Measurements from ENCODE around the gene SKAP1. TPM values are rescaled to one million over a fixed set of nuclear protein-coding genes. Genes with fewer than 3 reads are reported as not detected.
A peak's percentile ranks its signal among the peaks of the same experiment; 100 is the strongest.

SKAP1 gene
- total and polyA plus RNA-seq, 4 donors = 1.4 to 4.9 (median 2.5) TPM

GRCh38 chr17:48465884-48466283 lies 35.9 kb upstream of the SKAP1 start:
- Histone ChIP-seq H3K4me3 (no peak overlapping the region), H3K36me3 (ENCODE audit: control insufficient read depth in 4 of 4, insufficient read depth in 4 of 4, low read length in 4 of 4) (no peaks in the 10 kb centered on the region), H3K4me1 (ENCODE audit: control insufficient read depth in 5 of 5, insufficient read depth in 5 of 5, low read length in 5 of 5) (peaks cover 0 to 13% (median 0%) of the 10 kb centered on the region in 5 donors), H3K9ac (ENCODE audit: insufficient read depth in 1 of 2, low read length in 2 of 2) (no peak overlapping the region), H3K9me3 (ENCODE audit: control insufficient read depth in 4 of 4, insufficient read depth in 3 of 4, low read length in 3 of 4) (no peaks in the 10 kb centered on the region), H3K27ac (ENCODE audit: low read depth in 1 of 2, low read length in 1 of 2) (no peak overlapping the region), H3K27me3 (ENCODE audit: control insufficient read depth in 3 of 3, insufficient read depth in 3 of 3, low read length in 2 of 3) (peaks cover 0 to 7% (median 0%) of the 10 kb centered on the region in 3 donors)
- TF ChIP-seq CTCF (IDR thresholded peaks at IDR 0.05; ENCODE audit: control extremely low read depth, extremely low read depth) = no peak
- DNase-seq (no peak), ATAC-seq (ENCODE audit: insufficient read depth, low FRiP score) (no peak)
- 92 to 96% methylated on average over 2 of the region's 2 CpGs for WGBS, 2 donors

GRCh38 chr17:48463526-48463925 lies 33.5 kb upstream of the SKAP1 start:
- Histone ChIP-seq H3K27me3 (ENCODE audit: control insufficient read depth in 3 of 3, insufficient read depth in 3 of 3, low read length in 2 of 3) (peaks cover 0 to 11% (median 3%) of the 10 kb centered on the region in 3 donors), H3K9me3 (ENCODE audit: control insufficient read depth in 4 of 4, insufficient read depth in 3 of 4, low read length in 3 of 4) (no peaks in the 10 kb centered on the region), H3K27ac (ENCODE audit: low read depth in 1 of 2, low read length in 1 of 2) (no peak overlapping the region), H3K4me3 (no peak overlapping the region), H3K36me3 (ENCODE audit: control insufficient read depth in 4 of 4, insufficient read depth in 4 of 4, low read length in 4 of 4) (no peaks in the 10 kb centered on the region), H3K4me1 (ENCODE audit: control insufficient read depth in 5 of 5, insufficient read depth in 5 of 5, low read length in 5 of 5) (peaks cover 0 to 13% (median 0%) of the 10 kb centered on the region in 5 donors), H3K9ac (ENCODE audit: insufficient read depth in 1 of 2, low read length in 2 of 2) (no peak overlapping the region)
- WGBS, 2 donors = 61 to 73% methylated on average over 4 of the region's 4 CpGs
- no peak for ATAC-seq (ENCODE audit: insufficient read depth, low FRiP score)
- peak; percentile 41 to 84 (median 72) for DNase-seq
- no peak for TF ChIP-seq CTCF (IDR thresholded peaks at IDR 0.05; ENCODE audit: control extremely low read depth, extremely low read depth)

- H3K9me3 ChIP-seq (ENCODE audit: control insufficient read depth in 4 of 4, insufficient read depth in 3 of 4, low read length in 3 of 4) = no peaks in the 10 kb centered on the region
- no peak for DNase-seq
- WGBS, 2 donors = 44 to 57% methylated on average over 2 of the region's 2 CpGs
- H3K9ac ChIP-seq (ENCODE audit: insufficient read depth in 1 of 2, low read length in 2 of 2) = no peak overlapping the region
- no peaks in the 10 kb centered on the region for H3K36me3 ChIP-seq (ENCODE audit: control insufficient read depth in 4 of 4, insufficient read depth in 4 of 4, low read length in 4 of 4)
- peaks cover 0 to 11% (median 3%) of the 10 kb centered on the region in 3 donors for H3K27me3 ChIP-seq (ENCODE audit: control insufficient read depth in 3 of 3, insufficient read depth in 3 of 3, low read length in 2 of 3)
- no peak for ATAC-seq (ENCODE audit: insufficient read depth, low FRiP score)
- no peak overlapping the region for H3K4me3 ChIP-seq
- H3K4me1 ChIP-seq (ENCODE audit: control insufficient read depth in 5 of 5, insufficient read depth in 5 of 5, low read length in 5 of 5) = peaks cover 0 to 13% (median 0%) of the 10 kb centered on the region in 5 donors
- H3K27ac ChIP-seq (ENCODE audit: low read depth in 1 of 2, low read length in 1 of 2) = no peak overlapping the region
- TF ChIP-seq CTCF (IDR thresholded peaks at IDR 0.05; ENCODE audit: control extremely low read depth, extremely low read depth) = no peak
Measured at GRCh38 chr17:48462946-48463345, 32.9 kb upstream of the SKAP1 start.

- Histone ChIP-seq H3K27ac (ENCODE audit: low read depth in 1 of 2, low read length in 1 of 2) (no peak overlapping the region), H3K4me3 (no peak overlapping the region), H3K36me3 (ENCODE audit: control insufficient read depth in 4 of 4, insufficient read depth in 4 of 4, low read length in 4 of 4) (no peaks in the 10 kb centered on the region), H3K4me1 (ENCODE audit: control insufficient read depth in 5 of 5, insufficient read depth in 5 of 5, low read length in 5 of 5) (peaks cover 0 to 22% (median 2%) of the 10 kb centered on the region in 5 donors), H3K27me3 (ENCODE audit: control insufficient read depth in 3 of 3, insufficient read depth in 3 of 3, low read length in 2 of 3) (peaks cover 3 to 16% (median 3%) of the 10 kb centered on the region in 3 donors), H3K9ac (ENCODE audit: insufficient read depth in 1 of 2, low read length in 2 of 2) (no peak overlapping the region), H3K9me3 (ENCODE audit: control insufficient read depth in 4 of 4, insufficient read depth in 3 of 4, low read length in 3 of 4) (peaks cover 0 to 5% (median 1%) of the 10 kb centered on the region in 4 donors)
- DNase-seq (no peak), ATAC-seq (ENCODE audit: insufficient read depth, low FRiP score) (no peak)
- 66 to 68% methylated on average over 3 of the region's 3 CpGs for WGBS, 2 donors
- TF ChIP-seq CTCF (IDR thresholded peaks at IDR 0.05; ENCODE audit: control extremely low read depth, extremely low read depth) = no peak
Measured at GRCh38 chr17:48460052-48460451, 30.0 kb upstream of the SKAP1 start.
